ENCODE data around the gene MYEOV.

The MYEOV gene

DNA sequence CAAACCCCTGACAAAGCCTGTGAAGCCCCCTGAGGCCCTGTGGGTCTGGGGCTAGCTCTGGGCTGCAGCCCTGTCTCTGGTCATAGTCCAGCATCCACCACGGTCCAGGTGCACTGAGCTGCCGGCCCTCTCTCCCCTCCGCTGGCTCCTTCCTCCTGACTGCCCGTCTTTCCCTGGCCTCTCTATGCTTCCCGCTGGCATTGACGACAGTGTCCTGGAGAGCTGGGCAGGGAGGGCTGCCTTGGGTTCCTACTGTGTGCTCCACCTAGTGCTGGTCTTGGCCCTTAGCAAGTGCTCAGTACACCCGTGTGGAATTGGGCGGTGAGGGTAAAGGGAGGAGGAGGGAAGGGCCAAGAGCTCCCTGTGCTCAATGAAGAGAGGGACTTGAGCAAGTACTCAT, 868 bp upstream of the MYEOV start:
- Histone ChIP-seq H3K4me3 (no peak overlapping the region), H3K27ac (no peak overlapping the region), H3K4me1 (peaks cover 4 to 24% (median 18%) of the 10 kb centered on the region in 4 donors), H3K9me3 (no peaks in the 10 kb centered on the region), H3K27me3 (no peaks in the 10 kb centered on the region), H3K36me3 (no peaks in the 10 kb centered on the region)
- TF ChIP-seq, protein P1, sequence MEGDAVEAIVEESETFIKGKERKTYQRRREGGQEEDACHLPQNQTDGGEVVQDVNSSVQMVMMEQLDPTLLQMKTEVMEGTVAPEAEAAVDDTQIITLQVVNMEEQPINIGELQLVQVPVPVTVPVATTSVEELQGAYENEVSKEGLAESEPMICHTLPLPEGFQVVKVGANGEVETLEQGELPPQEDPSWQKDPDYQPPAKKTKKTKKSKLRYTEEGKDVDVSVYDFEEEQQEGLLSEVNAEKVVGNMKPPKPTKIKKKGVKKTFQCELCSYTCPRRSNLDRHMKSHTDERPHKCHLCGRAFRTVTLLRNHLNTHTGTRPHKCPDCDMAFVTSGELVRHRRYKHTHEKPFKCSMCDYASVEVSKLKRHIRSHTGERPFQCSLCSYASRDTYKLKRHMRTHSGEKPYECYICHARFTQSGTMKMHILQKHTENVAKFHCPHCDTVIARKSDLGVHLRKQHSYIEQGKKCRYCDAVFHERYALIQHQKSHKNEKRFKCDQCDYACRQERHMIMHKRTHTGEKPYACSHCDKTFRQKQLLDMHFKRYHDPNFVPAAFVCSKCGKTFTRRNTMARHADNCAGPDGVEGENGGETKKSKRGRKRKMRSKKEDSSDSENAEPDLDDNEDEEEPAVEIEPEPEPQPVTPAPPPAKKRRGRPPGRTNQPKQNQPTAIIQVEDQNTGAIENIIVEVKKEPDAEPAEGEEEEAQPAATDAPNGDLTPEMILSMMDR (IDR thresholded peaks at IDR 0.05): no peak
- intact Hi-C loops (cut with DNase I; ENCODE audit: low total_unique reads): loop anchor here (10.0 kb wide), 1 partner anchor 178 kb away; no protein-coding TSS in a partner anchor
- no peak for DNase-seq

DNA sequence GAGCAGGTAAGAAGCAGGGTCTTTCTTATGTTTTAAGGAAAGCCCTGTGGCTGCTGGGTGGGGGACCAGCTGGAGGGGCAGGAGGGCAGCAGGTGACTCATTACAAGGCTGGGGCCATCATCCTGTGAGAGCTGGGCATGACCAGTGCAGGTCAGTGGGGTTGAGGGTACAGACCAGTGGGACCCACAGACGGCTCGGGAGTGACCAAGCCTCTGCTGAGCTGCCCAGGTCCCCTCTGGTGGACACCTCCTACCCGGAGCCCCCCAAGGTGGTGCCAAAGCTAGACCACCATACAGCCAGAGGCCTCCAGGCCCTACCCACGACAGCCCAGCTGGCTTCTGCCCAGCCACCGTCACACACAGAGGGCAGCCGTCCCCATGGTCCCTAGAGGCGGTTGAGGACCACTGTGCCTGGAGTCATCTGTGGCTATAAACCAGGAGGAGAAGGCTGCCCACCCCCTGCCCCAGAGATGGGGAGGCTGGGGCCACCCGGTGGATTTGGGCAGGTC, 670 bp downstream of the MYEOV start:
- no peaks in the 10 kb centered on the region for H3K9me3 ChIP-seq
- no peak for DNase-seq
- TF ChIP-seq, protein P1 (IDR thresholded peaks at IDR 0.05): no peak
- H3K27me3 ChIP-seq: no peaks in the 10 kb centered on the region
- intact Hi-C loops (cut with DNase I; ENCODE audit: low total_unique reads): loop anchor here (5.0 to 10.0 kb wide), 2 partner anchors 180 to 348 kb away; partner anchors contain the start of gene CCND1
- H3K4me3 ChIP-seq: no peak overlapping the region
- no peaks in the 10 kb centered on the region for H3K36me3 ChIP-seq
- H3K27ac ChIP-seq: no peak overlapping the region
- peaks cover 10 to 39% (median 33%) of the 10 kb centered on the region in 4 donors for H3K4me1 ChIP-seq

DNA sequence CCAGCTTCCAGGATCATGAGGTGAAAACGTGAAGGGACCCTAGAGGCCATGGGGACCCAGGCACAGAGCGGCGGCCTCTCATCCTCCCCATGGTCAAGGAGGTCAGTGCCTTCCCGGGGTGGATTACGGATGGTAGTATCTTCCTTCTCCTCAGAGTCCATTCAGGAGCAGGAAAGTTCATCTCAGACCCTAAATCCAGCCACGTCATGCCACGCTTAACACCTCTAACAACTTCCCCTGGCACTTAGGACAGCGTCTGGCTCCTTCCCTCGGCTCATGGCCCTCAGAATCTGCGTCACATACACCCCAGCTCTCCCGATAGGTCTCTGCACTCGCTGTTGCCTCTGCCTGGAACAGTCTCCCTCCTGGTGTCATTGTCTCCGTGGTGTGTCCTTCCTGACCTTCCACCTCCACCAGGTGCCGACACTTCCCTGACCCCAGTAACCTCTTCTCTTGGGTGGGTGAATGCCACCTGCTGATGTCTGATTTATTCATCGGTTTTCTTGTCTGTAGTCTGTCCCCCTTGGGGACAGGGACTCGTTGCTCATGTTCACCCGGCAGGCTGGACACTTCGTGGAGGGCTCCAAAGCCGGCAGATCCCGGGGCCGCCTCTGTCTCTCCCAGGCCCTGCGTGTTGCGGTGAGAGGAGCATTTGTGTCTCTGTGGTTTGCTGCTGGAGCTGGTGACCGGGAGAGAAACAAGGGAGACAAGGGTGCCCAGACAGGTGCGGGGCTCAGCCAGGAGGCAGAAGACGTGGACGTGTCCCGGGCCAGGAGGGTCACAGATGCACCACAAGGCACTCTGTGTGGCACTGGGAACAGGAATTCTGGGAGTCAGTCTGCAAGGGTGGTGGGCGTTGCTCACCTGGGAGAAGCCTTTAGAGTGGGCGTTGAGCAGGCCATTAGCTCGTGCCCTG, 1.4 kb downstream of the MYEOV start:
- TF ChIP-seq, protein P1 (IDR thresholded peaks at IDR 0.05): no peak
- intact Hi-C loops (cut with DNase I; ENCODE audit: low total_unique reads): loop anchor here (5.0 to 10.0 kb wide), 2 partner anchors 181 to 347 kb away; partner anchors contain the start of gene CCND1
- no peak for DNase-seq
- Histone ChIP-seq H3K4me3 (no peak overlapping the region), H3K36me3 (no peaks in the 10 kb centered on the region), H3K9me3 (no peaks in the 10 kb centered on the region), H3K27me3 (no peaks in the 10 kb centered on the region), H3K27ac (no peak overlapping the region), H3K4me1 (peaks cover 10 to 46% (median 38%) of the 10 kb centered on the region in 4 donors)

DNA sequence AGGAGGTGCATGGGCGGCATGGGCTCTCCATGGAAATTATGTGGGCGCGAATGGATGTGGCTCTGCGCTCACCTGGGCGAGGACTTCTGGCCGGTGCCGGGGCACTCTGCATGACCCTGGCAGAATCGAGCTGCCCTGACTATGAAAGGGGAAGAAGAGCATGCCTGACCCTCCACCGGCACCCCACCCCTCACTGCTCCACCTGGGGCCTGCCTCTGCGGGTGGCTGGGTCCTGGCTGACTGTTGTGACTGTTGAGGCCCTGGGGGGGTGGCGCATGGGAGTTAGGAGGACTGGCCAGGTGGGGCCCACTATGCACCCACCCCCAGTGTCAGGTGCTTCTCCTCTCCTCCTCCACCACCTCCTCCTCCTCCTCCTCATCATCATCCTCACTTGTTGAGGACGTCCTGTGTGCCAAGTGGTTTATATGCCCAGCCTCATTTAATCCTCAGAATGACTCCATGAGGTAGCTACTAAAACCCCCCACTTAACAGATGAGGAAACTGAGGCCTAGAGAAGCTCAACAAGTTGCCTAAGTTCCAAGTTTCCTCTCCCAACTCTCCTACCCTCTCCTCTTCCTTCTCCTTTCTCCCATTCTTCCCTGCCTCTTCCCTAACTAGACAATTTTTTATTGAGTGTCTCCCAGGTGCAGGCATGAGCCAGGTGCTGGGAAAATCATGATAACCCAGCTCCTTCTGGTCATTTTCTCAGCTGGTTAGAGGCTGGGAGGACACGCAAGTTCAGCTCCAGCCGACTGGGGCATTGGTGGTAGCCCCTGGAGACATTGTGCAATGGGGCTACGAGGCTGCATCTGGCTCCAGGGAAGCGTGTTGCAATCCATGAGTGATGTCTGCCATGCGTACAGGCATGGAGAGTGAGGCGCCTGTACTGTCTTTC, 2.3 kb downstream of the MYEOV start:
- intact Hi-C loops (cut with DNase I; ENCODE audit: low total_unique reads): loop anchor here (5.0 to 10.0 kb wide), 2 partner anchors 181 to 346 kb away; partner anchors contain the start of gene CCND1
- Histone ChIP-seq H3K27ac (peak overlapping the region; percentile 34 to 63), H3K4me3 (no peak overlapping the region), H3K9me3 (no peaks in the 10 kb centered on the region), H3K4me1 (peaks cover 10 to 46% (median 38%) of the 10 kb centered on the region in 4 donors), H3K27me3 (no peaks in the 10 kb centered on the region), H3K36me3 (no peaks in the 10 kb centered on the region)
- TF ChIP-seq, protein P1 (IDR thresholded peaks at IDR 0.05): no peak
- peak; percentile 84 to 88 for DNase-seq
